ENCODE measurements around the gene FRMD4B. TPM values are rescaled to one million over a fixed set of nuclear protein-coding genes. Genes with fewer than 3 reads are reported as not detected.
A peak's percentile ranks its signal among the peaks of the same experiment; 100 is the strongest.

FRMD4B gene
- total RNA-seq, 4 donors from 2014 or later: 37.5 to 66.2 (median 62.5) TPM

DNA sequence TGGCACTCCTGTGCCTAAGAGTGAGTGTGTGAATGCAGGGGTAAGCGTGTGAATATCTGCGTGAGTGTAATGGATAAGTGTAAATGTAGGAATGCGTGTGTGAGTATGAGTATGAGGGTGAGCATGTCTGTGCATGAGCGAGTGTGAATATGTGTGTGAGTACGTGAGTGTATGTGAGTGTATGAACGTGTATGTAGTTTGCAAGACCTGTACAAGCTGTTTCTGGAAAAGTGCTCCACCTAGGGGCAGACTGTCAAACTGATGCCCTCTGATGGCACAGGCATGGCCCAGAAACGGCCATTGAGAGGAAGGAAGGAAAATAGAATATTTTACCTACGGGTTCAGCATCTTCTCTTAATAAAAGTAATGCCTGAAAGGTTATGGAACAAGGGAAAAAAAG lies 24.4 kb upstream of the FRMD4B start:
- H3K9me3 ChIP-seq: peaks cover 0 to 2% (median 0%) of the 10 kb centered on the region in 3 donors
- H3K36me3 ChIP-seq: no peaks in the 10 kb centered on the region
- no peak for DNase-seq
- no peaks in the 10 kb centered on the region for H3K27me3 ChIP-seq
- peak overlapping the region in 3 of 4 donors; percentile 26 to 63 (median 51) for H3K27ac ChIP-seq
- TF ChIP-seq POLR2A (IDR thresholded peaks at IDR 0.05) (no peak), CTCF (IDR thresholded peaks at IDR 0.05) (peak; percentile 44 to 85 (median 70))
- intact Hi-C loops (cut with DNase I): loop anchor here (10.0 kb wide), 1 partner anchor 256 kb away; no protein-coding TSS in a partner anchor
- no peak overlapping the region for H3K4me3 ChIP-seq
- WGBS, 2 donors: 20 to 25% methylated on average over 8 of the region's 8 CpGs
- peaks cover 3 to 34% (median 5%) of the 10 kb centered on the region in 3 donors for H3K4me1 ChIP-seq

- DNase-seq: no peak
- Histone ChIP-seq H3K4me1 (peaks cover 3 to 34% (median 5%) of the 10 kb centered on the region in 3 donors), H3K36me3 (no peaks in the 10 kb centered on the region), H3K27ac (peak overlapping the region in 3 of 4 donors; percentile 26 to 63 (median 51)), H3K9me3 (peaks cover 0 to 4% (median 0%) of the 10 kb centered on the region in 3 donors), H3K4me3 (no peak overlapping the region), H3K27me3 (no peaks in the 10 kb centered on the region)
- 57 to 62% methylated on average over 1 of the region's 1 CpG for WGBS, 2 donors
- no peak for TF ChIP-seq POLR2A (IDR thresholded peaks at IDR 0.05)
- no peak for TF ChIP-seq CTCF (IDR thresholded peaks at IDR 0.05)
- intact Hi-C loops (cut with DNase I): loop anchor here (10.0 kb wide), 2 partner anchors 105 to 255 kb away; no protein-coding TSS in a partner anchor
Observed at GRCh38 chr3:69409831-69410230, 23.9 kb upstream of the FRMD4B start.

GRCh38 chr3:69409011-69409410 lies 23.1 kb upstream of the FRMD4B start:
- H3K27me3 ChIP-seq: no peaks in the 10 kb centered on the region
- no peak overlapping the region for H3K4me3 ChIP-seq
- intact Hi-C loops (cut with DNase I): loop anchor here (10.0 kb wide), 1 partner anchor 104 kb away; no protein-coding TSS in a partner anchor
- WGBS, 2 donors: 74 to 81% methylated on average over 4 of the region's 4 CpGs
- DNase-seq: no peak
- H3K4me1 ChIP-seq: peaks cover 3 to 42% (median 5%) of the 10 kb centered on the region in 3 donors
- no peaks in the 10 kb centered on the region for H3K36me3 ChIP-seq
- peaks cover 0 to 4% (median 0%) of the 10 kb centered on the region in 3 donors for H3K9me3 ChIP-seq
- no peak for TF ChIP-seq CTCF (IDR thresholded peaks at IDR 0.05)
- TF ChIP-seq POLR2A (IDR thresholded peaks at IDR 0.05): no peak
- peak overlapping the region in 3 of 4 donors; percentile 26 to 63 (median 33) for H3K27ac ChIP-seq

DNA sequence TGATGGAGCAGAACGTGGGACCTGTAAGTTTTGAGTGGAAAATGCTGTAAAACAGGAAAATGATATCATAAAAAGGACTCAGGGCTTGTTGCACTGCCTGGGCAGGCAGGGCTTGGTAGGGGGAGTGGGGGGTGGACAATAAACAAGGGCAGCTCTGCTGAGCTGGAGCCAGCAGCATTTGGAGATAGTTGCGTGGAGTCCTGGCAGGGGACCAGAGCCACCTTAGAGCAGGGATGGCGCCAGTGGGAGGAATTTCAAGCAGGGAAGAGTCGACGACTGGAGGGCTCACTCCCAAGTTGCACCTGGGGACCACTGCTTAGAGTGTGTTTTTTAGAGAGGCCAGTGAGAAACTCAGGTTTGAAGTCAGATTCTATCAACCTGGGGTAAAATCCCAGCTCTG lies 22.7 kb upstream of the FRMD4B start:
- WGBS, 2 donors: 75 to 82% methylated on average over 5 of the region's 5 CpGs
- Histone ChIP-seq H3K36me3 (no peaks in the 10 kb centered on the region), H3K4me3 (no peak overlapping the region), H3K27me3 (no peaks in the 10 kb centered on the region), H3K9me3 (peaks cover 0 to 4% (median 0%) of the 10 kb centered on the region in 3 donors), H3K27ac (peak overlapping the region in 2 of 4 donors; percentile 11 to 29), H3K4me1 (peaks cover 3 to 47% (median 9%) of the 10 kb centered on the region in 3 donors)
- TF ChIP-seq POLR2A (IDR thresholded peaks at IDR 0.05) (no peak), CTCF (IDR thresholded peaks at IDR 0.05) (no peak)
- intact Hi-C loops (cut with DNase I): loop anchor here (10.0 kb wide), 1 partner anchor 104 kb away; no protein-coding TSS in a partner anchor
- DNase-seq: no peak

DNA sequence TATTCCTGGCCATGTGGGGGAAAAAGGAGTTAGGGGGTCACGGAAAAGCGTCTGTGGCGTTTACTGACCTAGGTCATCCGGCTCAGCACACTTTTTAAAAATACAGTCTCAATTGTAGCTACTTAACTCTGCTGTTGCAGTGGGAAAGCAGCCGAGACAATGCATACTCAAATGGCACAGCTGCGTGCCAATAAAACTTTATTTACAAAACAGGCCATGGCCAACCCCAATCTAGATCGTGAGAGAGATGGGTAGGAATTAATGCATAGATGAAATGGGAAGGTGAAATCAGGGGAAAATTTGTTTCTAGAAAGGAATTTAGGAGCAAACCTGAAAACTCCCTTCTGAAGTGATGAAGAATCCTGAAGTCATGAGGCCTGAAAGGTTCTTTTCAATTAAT lies 22.0 kb upstream of the FRMD4B start:
- no peaks in the 10 kb centered on the region for H3K27me3 ChIP-seq
- peaks cover 3 to 53% (median 14%) of the 10 kb centered on the region in 3 donors for H3K4me1 ChIP-seq
- no peaks in the 10 kb centered on the region for H3K36me3 ChIP-seq
- H3K4me3 ChIP-seq: no peak overlapping the region
- TF ChIP-seq CTCF (IDR thresholded peaks at IDR 0.05): no peak
- no peak for TF ChIP-seq POLR2A (IDR thresholded peaks at IDR 0.05)
- 81 to 96% methylated on average over 7 of the region's 7 CpGs for WGBS, 2 donors
- intact Hi-C loops (cut with DNase I): loop anchor here (10.0 kb wide), 1 partner anchor 103 kb away; no protein-coding TSS in a partner anchor
- no peak for DNase-seq
- H3K27ac ChIP-seq: no peak overlapping the region
- peaks cover 0 to 4% (median 0%) of the 10 kb centered on the region in 3 donors for H3K9me3 ChIP-seq
